Inflammatory macrophage treated with lipopolysaccharide for 4 hours (primary cell): ENCODE data around the gene GTPBP8.

Experiments used
- DNase-seq: peaks from one replicate; pipeline ENCODE4 v3.0.0-alpha.2; 2020

GTPBP8 gene

GRCh38 chr3:112990672-112991602 is at the start of gene GTPBP8:
Gene GTPBP8, plus strand, starts transcription at chr3:112990984. Its CDS starts 16 bp downstream, at chr3:112991000.
- peak; percentile 90 for DNase-seq

GRCh38 chr3:112948346-112948838 is 42.4 kb upstream of the GTPBP8 start:
- no peak for DNase-seq

- peak; percentile 40 for DNase-seq
Observed at GRCh38 chr3:112956351-112956750, 34.4 kb upstream of the GTPBP8 start.

- DNase-seq, result peak; percentile 71
Observed at GRCh38 chr3:112958811-112959560, 31.8 kb upstream of the GTPBP8 start.

- no peak for DNase-seq
Observed at GRCh38 chr3:112963683-112964082, 27.1 kb upstream of the GTPBP8 start.

GRCh38 chr3:112965656-112966055 is 25.1 kb upstream of the GTPBP8 start:
- DNase-seq, result no peak

GRCh38 chr3:112966633-112967032 is 24.2 kb upstream of the GTPBP8 start:
- DNase-seq, result peak; percentile 69

- DNase-seq, result no peak
Observed at GRCh38 chr3:112967425-112967824, 23.4 kb upstream of the GTPBP8 start.

GRCh38 chr3:112967828-112968227 is 23.0 kb upstream of the GTPBP8 start:
- DNase-seq, result peak; percentile 91

- no peak for DNase-seq
Observed at GRCh38 chr3:112972158-112972557, 18.6 kb upstream of the GTPBP8 start.

GRCh38 chr3:112973325-112974177 is 17.2 kb upstream of the GTPBP8 start:
- DNase-seq, result peak; percentile 80

- DNase-seq, result no peak
Observed at GRCh38 chr3:112974178-112974517, 16.6 kb upstream of the GTPBP8 start.

GRCh38 chr3:112974894-112975293 is 15.9 kb upstream of the GTPBP8 start, which contains the start of gene CD200R1:
Gene CD200R1, minus strand, starts transcription at chr3:112975103. Its CDS starts 246 bp downstream, at chr3:112974857.
- no peak for DNase-seq

- no peak for DNase-seq
Observed at GRCh38 chr3:112976001-112976400, 14.8 kb upstream of the GTPBP8 start.

GRCh38 chr3:112976953-112977352 is 13.8 kb upstream of the GTPBP8 start:
- no peak for DNase-seq

GRCh38 chr3:112979244-112979832 is 11.4 kb upstream of the GTPBP8 start:
- peak; percentile 54 for DNase-seq

- no peak for DNase-seq
Observed at GRCh38 chr3:112980080-112980479, 10.7 kb upstream of the GTPBP8 start.

- peak; percentile 61 for DNase-seq
Observed at GRCh38 chr3:112982710-112983109, 8.1 kb upstream of the GTPBP8 start.

- DNase-seq, result no peak
Observed at GRCh38 chr3:112984485-112984884, 6.3 kb upstream of the GTPBP8 start.

- DNase-seq, result no peak
Observed at GRCh38 chr3:112987710-112988334, 3.0 kb upstream of the GTPBP8 start.

GRCh38 chr3:112995800-112996199 is 5.0 kb downstream of the GTPBP8 start:
- DNase-seq, result no peak

GRCh38 chr3:113000691-113001090 is 9.9 kb downstream of the GTPBP8 start:
- no peak for DNase-seq
